Measurements from ENCODE around the gene CLEC2L. TPM values are rescaled to one million over a fixed set of nuclear protein-coding genes. Genes with fewer than 3 reads are reported as not detected.
"Not testable (repeated sequence)": the region's sequence is repeated elsewhere in the genome, so short reads cannot be mapped to it uniquely, and the experiment has no call there.

Gene CLEC2L
- total and polyA plus RNA-seq, 2 of the 4 experiments (the other 2 are of a cell fraction): not detected

DNA sequence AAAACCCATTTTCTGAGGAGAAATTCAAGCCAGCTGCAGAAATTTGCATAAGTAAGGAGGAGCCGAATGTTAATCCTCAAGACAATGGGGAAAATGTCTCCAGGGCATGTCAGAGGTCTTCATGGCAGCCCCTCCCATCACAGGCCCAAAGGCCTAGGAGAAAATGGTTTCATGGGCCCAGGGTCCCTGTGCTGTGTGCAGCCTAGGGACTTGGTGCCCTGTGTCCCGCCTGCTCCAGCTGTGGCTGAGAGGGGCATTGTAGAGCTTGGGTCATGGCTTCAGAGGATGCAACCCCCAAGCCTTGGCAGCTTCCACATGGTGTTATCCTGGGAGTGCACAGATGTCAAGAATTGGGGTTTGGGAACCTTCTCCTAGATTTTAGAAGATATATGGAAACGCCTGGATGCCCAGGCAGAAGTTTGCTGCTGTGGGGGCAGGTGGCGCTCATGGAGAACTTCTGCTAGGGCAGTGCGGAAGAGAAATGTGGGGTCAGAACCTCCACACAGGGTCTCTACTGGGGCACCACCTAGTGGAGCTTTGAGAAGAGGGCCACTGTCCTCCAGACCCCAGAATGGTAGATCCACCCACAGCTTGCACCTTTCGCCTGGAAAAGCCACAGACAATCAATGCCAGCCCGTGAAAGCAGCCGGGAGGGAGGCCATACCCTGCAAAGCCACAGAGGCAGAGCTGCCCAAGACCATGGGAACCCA, 30.7 kb downstream of the CLEC2L start:
- dilution Hi-C loops (cut with HindIII; ENCODE audit: low sequenced_read_pairs, unreplicated experiment); H3K27ac ChIP-seq (ENCODE audit: insufficient read depth, low read length); H3K4me2 ChIP-seq (ENCODE audit: low read depth, low read length); H3K23ac ChIP-seq (ENCODE audit: low read depth, low read length); H2AK5ac ChIP-seq (ENCODE audit: low read depth, low read length); POLR2A ChIA-PET (ENCODE audit: unreplicated experiment); H4K20me1 ChIP-seq (ENCODE audit: insufficient read depth, low read length); ATAC-seq (ENCODE audit: low read depth); H2BK20ac ChIP-seq (ENCODE audit: low read depth, low read length); H3K9me3 ChIP-seq (ENCODE audit: control insufficient read depth, insufficient read depth, low read length); H4K5ac ChIP-seq (ENCODE audit: low read depth, low read length); H2BK15ac ChIP-seq (ENCODE audit: low read depth, low read length); H2BK120ac ChIP-seq (ENCODE audit: low read depth, low read length); H3K9me1 ChIP-seq (ENCODE audit: insufficient read depth, low read length); H3K4me1 ChIP-seq (ENCODE audit: control insufficient read depth, insufficient read depth, low read length); H4K8ac ChIP-seq (ENCODE audit: low read depth in 2 of 2, low read length in 2 of 2); H4K91ac ChIP-seq (ENCODE audit: insufficient read depth, low read depth, low read length); H3K14ac ChIP-seq (replicated peaks; ENCODE audit: low read depth, low read length); H2AK9ac ChIP-seq (replicated peaks; ENCODE audit: low read depth, low read length, poor library complexity); H3K4me3 ChIP-seq (ENCODE audit: insufficient read depth, low read depth, low read length); H2BK5ac ChIP-seq (ENCODE audit: low read depth, low read length, poor library complexity, severe bottlenecking); H3K18ac ChIP-seq (ENCODE audit: low read depth, low read length); H2AFZ ChIP-seq (replicated peaks; ENCODE audit: low read length, poor library complexity); H3K36me3 ChIP-seq (ENCODE audit: control insufficient read depth, insufficient read depth, low read length); in situ Hi-C loops (cut with MboI; ENCODE audit: low sequenced_read_pairs); H3K56ac ChIP-seq (ENCODE audit: extremely low read depth, insufficient read depth, low read length); DNase-seq; H3K9ac ChIP-seq (ENCODE audit: low read depth, low read length); H3K79me1 ChIP-seq (ENCODE audit: low read depth in 1 of 2, low read length in 2 of 2); CTCF ChIA-PET; H3K4ac ChIP-seq (ENCODE audit: low read depth, low read length); BruUV-seq (replicated peaks): not testable (repeated sequence)
- intact Hi-C loops (cut with micrococcal nuclease): loop anchor here (5.0 kb wide), 1 partner anchor 52 kb away; no protein-coding TSS in a partner anchor
- WGBS, 2 experiments (ENCODE audit: extremely low coverage in 2 of 2, insufficient read length in 1 of 2): 100% methylated on average over 2 of the region's 8 CpGs; no CpG with 5 or more reads in 1 of the 2 experiments
- H3K27me3 ChIP-seq (ENCODE audit: control insufficient read depth, insufficient read depth, low read length): peaks cover 19% of the 10 kb centered on the region

All from IMR-90 (cell line).